ENCODE results near the gene MARK3.
"Not testable (repeated sequence)": the region's sequence is repeated elsewhere in the genome, so short reads cannot be mapped to it uniquely, and the experiment has no call there.

The MARK3 gene

GRCh38 chr14:103509864-103510723, 124.9 kb downstream of the MARK3 start:
- H3K9me3 ChIP-seq (ENCODE audit: control insufficient read depth, low read length), result no peaks in the 10 kb centered on the region
- H3K27ac ChIP-seq (ENCODE audit: insufficient read depth, low read depth, low read length, poor library complexity, severe bottlenecking), result no peak overlapping the region
- WGBS, 2 experiments, result 96 to 97% methylated on average over 11 of the region's 11 CpGs
- H3K4me1 ChIP-seq (ENCODE audit: control insufficient read depth, insufficient read depth, low read length), result no peaks in the 10 kb centered on the region
- no peaks in the 10 kb centered on the region for H3K36me3 ChIP-seq (ENCODE audit: control insufficient read depth, insufficient read depth, low read length)
- H3K4me3 ChIP-seq (ENCODE audit: insufficient read depth, low read depth, low read length), result no peak overlapping the region
- H3K27me3 ChIP-seq (ENCODE audit: control insufficient read depth, insufficient read depth, low read length, poor library complexity, severe bottlenecking), result no peaks in the 10 kb centered on the region

DNA sequence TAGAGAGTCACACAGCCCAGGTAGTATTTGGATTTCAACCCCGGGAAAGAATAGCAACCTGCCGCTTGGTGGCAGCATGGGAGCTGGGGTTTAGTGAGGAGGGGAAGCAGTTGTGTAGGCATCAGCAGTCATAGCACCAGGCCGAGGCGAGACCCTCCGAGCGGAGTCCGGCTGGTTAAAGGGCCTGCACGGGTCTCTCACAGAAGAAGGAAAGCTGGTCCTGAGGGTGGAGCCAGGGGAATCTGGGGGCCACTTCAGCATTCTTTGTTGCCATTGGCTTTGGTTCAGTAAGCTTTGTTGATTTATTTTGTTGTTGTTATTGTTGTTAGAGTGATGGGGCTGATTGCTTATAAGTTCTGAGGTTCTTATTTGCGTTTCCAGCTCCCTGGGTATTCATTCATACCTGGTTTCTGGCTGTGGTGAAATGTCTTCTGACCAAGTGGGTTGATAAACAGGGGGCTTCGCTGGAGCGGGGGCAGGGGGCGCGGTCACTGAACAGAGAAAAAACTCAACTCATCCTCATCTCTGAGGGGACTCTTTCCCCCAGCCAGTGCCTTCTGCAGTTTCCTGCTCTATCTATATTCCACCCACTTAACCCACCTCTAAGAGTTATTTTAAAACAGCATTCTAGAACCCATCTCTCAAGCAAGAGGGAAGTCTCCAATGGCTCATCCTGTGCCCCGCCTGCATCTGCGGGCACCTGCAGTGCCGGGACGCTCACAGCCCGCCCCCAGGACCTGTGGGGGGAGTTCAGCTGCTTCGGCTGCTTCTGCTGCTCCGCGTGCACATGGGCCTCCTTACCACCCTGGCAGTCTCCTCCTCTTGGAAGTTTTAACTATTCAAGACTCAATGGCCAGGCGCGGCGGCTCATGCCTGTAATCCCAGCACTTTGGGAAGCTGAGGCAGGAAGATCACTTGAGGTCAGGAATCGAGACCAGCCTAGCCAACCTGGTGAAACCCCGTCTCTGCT, 125.8 kb downstream of the MARK3 start:
- no peak overlapping the region for H3K4me3 ChIP-seq (ENCODE audit: insufficient read depth, low read depth, low read length)
- no peaks in the 10 kb centered on the region for H3K9me3 ChIP-seq (ENCODE audit: control insufficient read depth, low read length)
- H3K27ac ChIP-seq (ENCODE audit: insufficient read depth, low read depth, low read length, poor library complexity, severe bottlenecking), result no peak overlapping the region
- 92 to 94% methylated on average over 26 of the region's 26 CpGs for WGBS, 2 experiments
- no peaks in the 10 kb centered on the region for H3K36me3 ChIP-seq (ENCODE audit: control insufficient read depth, insufficient read depth, low read length)
- no peaks in the 10 kb centered on the region for H3K27me3 ChIP-seq (ENCODE audit: control insufficient read depth, insufficient read depth, low read length, poor library complexity, severe bottlenecking)
- H3K4me1 ChIP-seq (ENCODE audit: control insufficient read depth, insufficient read depth, low read length), result no peaks in the 10 kb centered on the region

- not testable (repeated sequence) for H3K27ac ChIP-seq (ENCODE audit: insufficient read depth, low read depth, low read length, poor library complexity, severe bottlenecking); H3K27me3 ChIP-seq (ENCODE audit: control insufficient read depth, insufficient read depth, low read length, poor library complexity, severe bottlenecking); H3K4me1 ChIP-seq (ENCODE audit: control insufficient read depth, insufficient read depth, low read length); H3K9me3 ChIP-seq (ENCODE audit: control insufficient read depth, low read length); H3K4me3 ChIP-seq (ENCODE audit: insufficient read depth, low read depth, low read length); H3K36me3 ChIP-seq (ENCODE audit: control insufficient read depth, insufficient read depth, low read length)
- WGBS, 2 experiments, result 95% methylated on average over 8 of the region's 8 CpGs
Measured at GRCh38 chr14:103512180-103512579, 127.0 kb downstream of the MARK3 start.

DNA sequence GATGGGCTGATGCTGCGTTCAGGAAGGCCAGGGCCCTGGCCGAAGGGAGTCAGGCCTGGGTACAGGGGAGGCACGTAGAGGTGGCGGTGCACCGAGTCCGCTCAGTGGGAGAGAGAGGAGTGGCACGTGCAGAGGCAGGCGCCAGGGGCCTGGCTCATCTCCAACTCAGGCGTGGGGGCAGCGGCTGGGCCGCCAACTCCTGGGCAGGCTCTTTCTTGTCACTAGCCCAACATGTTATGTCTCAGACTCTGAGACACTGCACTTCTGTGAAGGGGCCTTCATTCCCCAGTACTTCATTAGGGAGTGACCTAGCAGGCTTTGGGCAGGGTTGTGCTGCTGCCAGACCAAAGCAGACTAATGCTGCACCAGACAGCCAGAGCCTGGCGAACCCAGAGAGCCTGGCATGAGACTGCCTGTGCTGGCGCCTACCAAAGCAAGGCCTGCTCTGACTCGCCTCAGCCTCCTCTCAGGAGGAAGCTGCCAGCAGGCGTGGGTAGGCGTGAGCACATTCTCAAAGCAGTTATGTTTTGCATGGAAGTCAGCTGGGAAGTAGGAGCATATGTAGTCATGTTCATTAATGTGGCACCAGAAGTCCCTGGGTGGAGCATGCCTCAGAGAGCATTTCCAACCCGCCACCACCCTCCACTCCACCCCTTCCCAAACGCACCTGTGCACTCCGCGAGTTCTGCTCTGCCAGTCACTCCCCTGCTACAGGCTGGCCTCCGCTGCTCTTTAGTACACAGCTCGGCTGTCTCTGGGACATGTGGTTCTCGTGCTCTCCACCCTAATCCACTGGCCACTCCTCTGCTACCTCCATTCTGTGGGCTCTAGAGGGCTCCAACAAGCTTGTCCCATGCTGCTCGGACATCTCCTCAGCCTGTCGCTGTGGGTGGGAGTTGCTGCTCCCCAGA, 127.7 kb downstream of the MARK3 start:
- Histone ChIP-seq H3K4me1 (ENCODE audit: control insufficient read depth, insufficient read depth, low read length) (peaks cover 5% of the 10 kb centered on the region), H3K27ac (ENCODE audit: insufficient read depth, low read depth, low read length, poor library complexity, severe bottlenecking) (no peak overlapping the region), H3K27me3 (ENCODE audit: control insufficient read depth, insufficient read depth, low read length, poor library complexity, severe bottlenecking) (no peaks in the 10 kb centered on the region), H3K9me3 (ENCODE audit: control insufficient read depth, low read length) (no peaks in the 10 kb centered on the region), H3K4me3 (ENCODE audit: insufficient read depth, low read depth, low read length) (no peak overlapping the region), H3K36me3 (ENCODE audit: control insufficient read depth, insufficient read depth, low read length) (no peaks in the 10 kb centered on the region)
- WGBS, 2 experiments, result 91% methylated on average over 25 of the region's 25 CpGs

GRCh38 chr14:103514596-103515421, 129.6 kb downstream of the MARK3 start:
- no peak overlapping the region for H3K4me3 ChIP-seq (ENCODE audit: insufficient read depth, low read depth, low read length)
- no peaks in the 10 kb centered on the region for H3K36me3 ChIP-seq (ENCODE audit: control insufficient read depth, insufficient read depth, low read length)
- no peaks in the 10 kb centered on the region for H3K27me3 ChIP-seq (ENCODE audit: control insufficient read depth, insufficient read depth, low read length, poor library complexity, severe bottlenecking)
- H3K27ac ChIP-seq (ENCODE audit: insufficient read depth, low read depth, low read length, poor library complexity, severe bottlenecking), result no peak overlapping the region
- WGBS, 2 experiments, result 89 to 91% methylated on average over 18 of the region's 18 CpGs
- H3K9me3 ChIP-seq (ENCODE audit: control insufficient read depth, low read length), result no peaks in the 10 kb centered on the region
- H3K4me1 ChIP-seq (ENCODE audit: control insufficient read depth, insufficient read depth, low read length), result peaks cover 20% of the 10 kb centered on the region

DNA sequence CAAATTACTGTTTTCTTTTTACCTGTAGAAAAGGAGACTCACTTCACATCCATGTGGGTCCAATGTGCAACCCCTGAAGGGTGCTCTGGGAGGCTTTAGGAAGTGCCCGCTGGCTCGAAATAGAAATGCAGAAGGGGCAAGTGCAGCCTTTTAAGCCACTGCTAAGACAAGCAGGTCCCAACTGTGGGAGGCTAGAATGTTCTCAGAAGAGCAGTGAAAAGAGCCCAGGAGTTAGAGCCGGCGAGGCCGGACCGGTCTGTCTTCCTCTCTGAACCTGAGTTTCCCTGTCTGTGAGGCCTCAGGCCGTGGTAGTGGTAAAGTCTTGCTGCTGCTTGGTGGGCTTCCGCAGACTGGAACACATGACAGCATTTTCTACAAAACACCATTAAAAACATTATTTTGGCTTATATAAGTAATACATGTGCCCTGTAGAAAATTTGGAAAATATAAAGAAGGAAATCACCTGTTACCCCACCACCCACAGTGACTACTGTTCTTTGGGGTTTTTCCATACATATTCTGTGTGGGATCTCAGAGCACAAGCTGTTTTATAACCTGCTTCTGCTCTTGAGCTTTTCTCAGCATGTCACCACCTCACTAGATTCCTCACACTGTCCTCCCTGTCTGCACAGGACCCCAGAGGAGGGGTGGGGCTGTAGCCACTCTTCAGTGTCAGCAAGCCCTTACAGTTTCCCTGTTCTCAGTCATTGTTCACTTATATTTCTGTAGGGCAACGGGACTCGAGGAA, 131.4 kb downstream of the MARK3 start:
- Histone ChIP-seq H3K4me1 (ENCODE audit: control insufficient read depth, insufficient read depth, low read length) (peaks cover 31% of the 10 kb centered on the region), H3K36me3 (ENCODE audit: control insufficient read depth, insufficient read depth, low read length) (no peaks in the 10 kb centered on the region), H3K4me3 (ENCODE audit: insufficient read depth, low read depth, low read length) (no peak overlapping the region), H3K27me3 (ENCODE audit: control insufficient read depth, insufficient read depth, low read length, poor library complexity, severe bottlenecking) (peaks cover 7% of the 10 kb centered on the region), H3K27ac (ENCODE audit: insufficient read depth, low read depth, low read length, poor library complexity, severe bottlenecking) (no peak overlapping the region), H3K9me3 (ENCODE audit: control insufficient read depth, low read length) (no peaks in the 10 kb centered on the region)
- WGBS, 2 experiments, result 88 to 89% methylated on average over 9 of the region's 10 CpGs

DNA sequence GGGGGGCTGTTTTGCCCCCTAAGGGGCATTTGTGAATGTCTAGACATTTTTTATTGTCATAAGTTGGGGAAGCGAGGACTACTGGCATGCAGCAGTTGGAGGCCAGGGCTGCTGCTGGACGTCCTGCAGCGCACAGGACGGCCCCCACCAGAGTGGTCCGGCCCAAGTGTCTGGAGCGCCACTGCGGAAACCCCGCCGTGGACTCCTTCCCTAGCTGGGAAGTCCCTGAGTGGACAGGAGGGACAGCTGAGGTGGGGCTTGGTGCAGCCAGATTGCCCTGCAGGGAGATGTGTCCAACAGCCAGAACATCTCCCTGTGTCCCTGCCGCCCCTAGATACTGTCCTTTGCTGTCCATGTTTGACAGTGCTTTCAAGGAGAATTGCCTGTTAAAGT, 132.0 kb downstream of the MARK3 start:
- H3K4me1 ChIP-seq (ENCODE audit: control insufficient read depth, insufficient read depth, low read length), result peaks cover 31% of the 10 kb centered on the region
- H3K9me3 ChIP-seq (ENCODE audit: control insufficient read depth, low read length), result no peaks in the 10 kb centered on the region
- H3K4me3 ChIP-seq (ENCODE audit: insufficient read depth, low read depth, low read length), result no peak overlapping the region
- peaks cover 12% of the 10 kb centered on the region for H3K27me3 ChIP-seq (ENCODE audit: control insufficient read depth, insufficient read depth, low read length, poor library complexity, severe bottlenecking)
- no peak overlapping the region for H3K27ac ChIP-seq (ENCODE audit: insufficient read depth, low read depth, low read length, poor library complexity, severe bottlenecking)
- 94% methylated on average over 10 of the region's 10 CpGs for WGBS, 2 experiments
- H3K36me3 ChIP-seq (ENCODE audit: control insufficient read depth, insufficient read depth, low read length), result no peaks in the 10 kb centered on the region

DNA sequence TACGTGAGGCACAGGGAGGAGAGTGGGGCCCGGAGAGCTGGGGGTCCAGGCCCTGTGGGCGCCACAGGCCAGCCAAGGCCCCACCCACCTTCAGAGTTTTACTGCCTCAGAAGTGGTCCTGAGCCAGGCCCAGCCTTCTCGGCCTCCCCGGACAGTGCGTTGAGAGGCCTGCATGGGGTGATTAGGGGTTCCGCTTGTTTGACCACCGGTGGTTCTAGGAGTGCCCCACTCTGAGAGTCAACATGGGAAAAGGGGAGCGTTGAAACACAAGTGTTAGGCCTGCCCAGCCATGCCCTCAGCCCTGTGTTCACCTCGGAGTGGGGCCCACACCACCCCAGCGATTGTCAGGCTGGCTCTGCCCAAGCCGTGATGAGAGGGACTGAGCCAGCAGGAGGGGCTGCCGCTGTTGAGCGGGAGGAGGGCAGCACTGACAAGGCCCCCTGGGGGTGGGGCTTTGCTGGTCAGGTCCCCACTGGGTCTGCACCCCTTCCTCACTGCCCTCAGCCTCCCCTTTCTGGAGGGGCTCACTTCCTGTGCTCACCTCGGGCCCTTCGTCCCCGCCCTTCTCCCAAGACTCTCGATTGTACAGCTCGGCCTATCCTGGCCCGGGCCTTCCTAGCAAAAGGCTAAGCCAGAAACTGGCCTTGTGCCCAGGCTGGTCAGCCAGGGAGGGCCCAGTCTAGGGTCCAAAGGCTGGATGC, 132.7 kb downstream of the MARK3 start:
- Histone ChIP-seq H3K27ac (ENCODE audit: insufficient read depth, low read depth, low read length, poor library complexity, severe bottlenecking) (no peak overlapping the region), H3K4me1 (ENCODE audit: control insufficient read depth, insufficient read depth, low read length) (peaks cover 31% of the 10 kb centered on the region), H3K9me3 (ENCODE audit: control insufficient read depth, low read length) (no peaks in the 10 kb centered on the region), H3K27me3 (ENCODE audit: control insufficient read depth, insufficient read depth, low read length, poor library complexity, severe bottlenecking) (peaks cover 18% of the 10 kb centered on the region), H3K36me3 (ENCODE audit: control insufficient read depth, insufficient read depth, low read length) (no peaks in the 10 kb centered on the region), H3K4me3 (ENCODE audit: insufficient read depth, low read depth, low read length) (no peak overlapping the region)
- WGBS, 2 experiments, result 76% methylated on average over 20 of the region's 20 CpGs
